NT2/D1 (cell line): ENCODE results near the gene MAN1B1.

Source experiments
- DNase-seq: peaks from one replicate; pipeline ENCODE4 v3.0.0-alpha.2; 2011; ENCODE audit warnings: low read depth, low spot score
- H3K27me3 ChIP-seq: 2 replicates; pipeline ENCODE4 v1.6.0; 2011; ENCODE audit warnings: mild to moderate bottlenecking; ENCODE audit not compliant: insufficient read length, insufficient read depth
- H3K36me3 ChIP-seq: 2 replicates; pipeline ENCODE4 v1.6.1; 2011; ENCODE audit warnings: mild to moderate bottlenecking, low read length, mixed read lengths; ENCODE audit not compliant: insufficient read depth, insufficient read length
- H3K4me1 ChIP-seq: 2 replicates; pipeline ENCODE4 v1.5.1; 2011; ENCODE audit not compliant: insufficient read depth, insufficient read length
- H3K4me3 ChIP-seq: 2 replicates; pipeline ENCODE4 v1.5.1; 2011; ENCODE audit warnings: low read depth; ENCODE audit not compliant: insufficient read length
- H3K9ac ChIP-seq: 2 replicates; pipeline ENCODE4 v1.6.0; 2011; ENCODE audit warnings: low read depth; ENCODE audit not compliant: insufficient read length
- H3K9me3 ChIP-seq: 2 replicates; pipeline ENCODE4 v1.5.1; 2011; ENCODE audit warnings: mild to moderate bottlenecking, low read length; ENCODE audit not compliant: insufficient read depth
- SUZ12 ChIP-seq: IDR thresholded peaks from 2 replicates; pipeline ENCODE4 v1.6.1; 2011; ENCODE audit not compliant: insufficient read length, insufficient read depth; ENCODE audit errors: extremely low read depth
- YY1 ChIP-seq: IDR thresholded peaks from 2 replicates; pipeline ENCODE4 v1.6.1; 2011; ENCODE audit not compliant: insufficient read length, insufficient read depth
- ZNF274 ChIP-seq: IDR thresholded peaks from 2 replicates; pipeline ENCODE4 v1.6.1; 2011; ENCODE audit warnings: mild to moderate bottlenecking, low read depth, low read length

Gene MAN1B1

GRCh38 chr9:137112564-137113384 is 26.0 kb downstream of the MAN1B1 start:
- Histone ChIP-seq H3K9ac (peak overlapping the region; percentile 17), H3K36me3 (peaks cover 52% of the 10 kb centered on the region)

DNA sequence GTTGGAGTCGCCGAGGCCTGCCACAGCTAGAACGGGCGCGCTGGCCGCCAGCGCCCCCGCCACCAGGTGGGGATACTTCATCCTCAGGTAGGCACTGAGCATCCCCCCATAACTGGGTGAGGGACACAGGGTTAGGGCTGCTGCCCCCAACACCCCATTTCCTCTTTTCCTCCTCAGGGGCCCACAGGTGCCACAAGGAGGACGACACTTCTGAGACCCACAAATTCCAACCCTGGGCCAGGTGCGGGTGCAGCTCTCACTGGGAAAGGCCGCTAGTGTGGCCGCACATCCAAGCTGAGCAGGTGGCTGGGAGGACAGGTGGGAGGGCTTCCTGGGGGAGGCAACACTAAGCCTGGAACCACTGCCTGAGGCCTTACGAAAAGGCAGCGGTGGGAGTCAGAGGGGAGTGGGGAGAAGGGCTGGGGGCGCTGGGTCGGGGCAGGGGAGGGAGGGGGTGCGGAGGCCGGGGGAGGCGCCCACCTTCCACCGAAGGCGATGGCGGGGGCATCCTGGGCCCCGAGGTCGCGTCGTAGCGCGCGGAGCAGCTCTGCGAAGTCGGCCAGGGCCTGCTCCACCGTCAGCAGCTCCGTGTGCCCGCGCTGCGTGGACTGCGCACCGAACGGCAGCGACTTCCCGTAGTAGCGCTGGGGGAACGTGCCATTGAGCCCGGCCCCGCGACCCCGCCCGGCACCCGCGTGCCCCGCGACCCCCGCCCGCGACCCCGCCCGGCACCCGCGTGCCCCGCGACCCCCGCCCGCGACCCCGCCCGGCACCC is 26.8 kb downstream of the MAN1B1 start:
- TF ChIP-seq SUZ12 (no peak), YY1 (no peak), ZNF274 (no peak)
- H3K4me3 ChIP-seq = no peak overlapping the region
- H3K4me1 ChIP-seq = peaks cover 7% of the 10 kb centered on the region
- DNase-seq = no peak
- H3K9ac ChIP-seq = no peak overlapping the region
- no peaks in the 10 kb centered on the region for H3K9me3 ChIP-seq
- H3K27me3 ChIP-seq = peaks cover 26% of the 10 kb centered on the region
- peaks cover 44% of the 10 kb centered on the region for H3K36me3 ChIP-seq

More at GRCh38 chr9:137112564-137113384, 26.0 kb downstream of the MAN1B1 start:
- peaks cover 26% of the 10 kb centered on the region for H3K27me3 ChIP-seq
- H3K4me1 ChIP-seq = peaks cover 11% of the 10 kb centered on the region
- DNase-seq = no peak
- no peak overlapping the region for H3K4me3 ChIP-seq
- TF ChIP-seq YY1 = no peak
- no peak for TF ChIP-seq ZNF274
- TF ChIP-seq SUZ12 = no peak
- H3K9me3 ChIP-seq = no peaks in the 10 kb centered on the region

- H3K36me3 ChIP-seq = peaks cover 38% of the 10 kb centered on the region
- TF ChIP-seq SUZ12 (no peak), YY1 (no peak), ZNF274 (no peak)
- peak overlapping the region; percentile 34 for H3K4me3 ChIP-seq
- peak overlapping the region; percentile 64 for H3K9ac ChIP-seq
- DNase-seq = no peak
- H3K27me3 ChIP-seq = peaks cover 26% of the 10 kb centered on the region
- no peaks in the 10 kb centered on the region for H3K9me3 ChIP-seq
- peaks cover 7% of the 10 kb centered on the region for H3K4me1 ChIP-seq
These were observed 27.4 kb downstream of the MAN1B1 start for GRCh38 chr9:137114220-137114612.

DNA sequence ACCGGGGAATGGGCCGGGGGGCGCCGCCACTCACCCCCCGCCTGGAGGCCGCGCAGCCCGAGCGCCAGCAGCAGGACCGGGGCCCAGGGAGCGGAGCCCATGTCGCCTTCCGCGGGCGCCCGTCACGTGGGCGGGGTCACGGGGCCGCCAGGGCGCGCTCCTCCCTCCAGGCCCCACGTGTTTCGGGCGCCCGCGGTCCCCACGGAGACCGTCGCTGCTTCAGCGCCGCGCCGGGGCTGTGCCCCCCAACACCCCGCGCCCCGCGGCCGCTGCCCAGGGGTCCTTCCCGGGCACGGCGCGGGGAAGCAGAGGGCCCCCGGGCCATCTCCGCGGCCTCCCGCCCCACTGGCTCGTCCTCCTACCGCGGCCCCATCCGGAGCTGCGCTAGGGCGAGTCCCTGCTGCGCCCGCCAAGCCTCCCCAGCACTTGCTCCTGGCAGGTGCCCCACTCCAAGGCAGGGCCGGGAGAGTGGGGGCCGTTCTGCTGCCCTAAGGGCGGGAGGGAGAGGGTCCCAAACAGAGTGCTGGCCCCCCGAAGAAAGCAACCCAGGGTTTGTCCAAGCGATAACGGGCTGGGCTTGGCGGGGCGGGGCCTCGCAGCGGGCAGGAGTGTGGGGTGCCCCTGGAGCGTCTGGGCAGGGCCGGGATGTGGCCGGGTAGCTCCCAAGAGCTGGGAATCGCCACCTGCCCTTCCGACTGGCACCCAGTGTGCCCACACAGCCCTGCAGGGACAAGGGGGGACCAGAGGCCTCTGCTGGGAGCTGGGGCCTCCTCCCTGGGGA is 28.0 kb downstream of the MAN1B1 start, which contains the start of gene DPP7:
Gene DPP7, minus strand, starts transcription at position 121 of the 781 bp plus-strand sequence. Its CDS starts 20 bp downstream, at position 101.
- H3K4me1 ChIP-seq = peaks cover 7% of the 10 kb centered on the region
- no peak for TF ChIP-seq ZNF274
- no peak for TF ChIP-seq YY1
- no peak for TF ChIP-seq SUZ12
- peak within 1 kb of the TSS; percentile 34 for H3K4me3 ChIP-seq
- H3K27me3 ChIP-seq = peaks cover 26% of the 10 kb centered on the region
- no peaks in the 10 kb centered on the region for H3K9me3 ChIP-seq
- DNase-seq = no peak
- H3K9ac ChIP-seq = peak within 1 kb of the TSS; percentile 64
- H3K36me3 ChIP-seq = peaks cover 32% of the 10 kb centered on the region

- Histone ChIP-seq H3K4me1 (peaks cover 7% of the 10 kb centered on the region), H3K36me3 (peaks cover 25% of the 10 kb centered on the region), H3K9me3 (no peaks in the 10 kb centered on the region), H3K4me3 (no peak overlapping the region), H3K27me3 (peaks cover 26% of the 10 kb centered on the region), H3K9ac (peak overlapping the region; percentile 64)
- DNase-seq = no peak
- TF ChIP-seq ZNF274 = no peak
- TF ChIP-seq YY1 = no peak
- TF ChIP-seq SUZ12 = no peak
These were observed 28.7 kb downstream of the MAN1B1 start for GRCh38 chr9:137115394-137116026.

DNA sequence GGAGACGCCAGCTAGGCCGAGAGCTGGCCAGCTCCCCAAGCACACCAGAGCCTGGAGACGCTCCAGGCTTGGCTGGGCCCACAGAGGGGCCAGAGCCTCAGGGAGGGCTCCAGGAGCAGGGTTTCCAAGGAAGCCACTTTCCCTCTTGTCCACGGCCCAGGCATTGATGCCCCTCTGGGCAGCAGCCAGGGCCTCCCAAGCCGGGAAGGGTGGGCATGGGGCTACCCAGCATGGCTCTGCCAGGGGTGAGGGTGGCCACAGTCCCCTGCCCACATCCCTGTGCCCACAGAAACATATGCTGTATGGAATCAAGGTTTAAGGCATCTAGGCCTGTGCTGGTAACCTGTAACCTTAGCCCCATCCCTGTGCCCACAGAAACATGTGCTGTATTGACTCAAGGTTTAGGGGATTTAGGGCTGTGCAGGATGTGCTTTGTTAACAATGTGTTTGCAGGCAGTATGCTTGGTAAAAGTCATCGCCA is 29.3 kb downstream of the MAN1B1 start:
- no peak for DNase-seq
- TF ChIP-seq ZNF274 (no peak), SUZ12 (no peak), YY1 (no peak)
- H3K36me3 ChIP-seq = peaks cover 21% of the 10 kb centered on the region
- H3K9ac ChIP-seq = no peak overlapping the region
- H3K27me3 ChIP-seq = peaks cover 26% of the 10 kb centered on the region
- no peak overlapping the region for H3K4me3 ChIP-seq
- peaks cover 7% of the 10 kb centered on the region for H3K4me1 ChIP-seq
- no peaks in the 10 kb centered on the region for H3K9me3 ChIP-seq
